ENCODE results near the gene SDHC. TPM values are rescaled to one million over a fixed set of nuclear protein-coding genes. Genes with fewer than 3 reads are reported as not detected.

SDHC gene
- total and polyA plus RNA-seq, 2 donors (not counting 1 experiment from before 2014, with no cell fraction given), result 78.3 to 109 TPM

DNA sequence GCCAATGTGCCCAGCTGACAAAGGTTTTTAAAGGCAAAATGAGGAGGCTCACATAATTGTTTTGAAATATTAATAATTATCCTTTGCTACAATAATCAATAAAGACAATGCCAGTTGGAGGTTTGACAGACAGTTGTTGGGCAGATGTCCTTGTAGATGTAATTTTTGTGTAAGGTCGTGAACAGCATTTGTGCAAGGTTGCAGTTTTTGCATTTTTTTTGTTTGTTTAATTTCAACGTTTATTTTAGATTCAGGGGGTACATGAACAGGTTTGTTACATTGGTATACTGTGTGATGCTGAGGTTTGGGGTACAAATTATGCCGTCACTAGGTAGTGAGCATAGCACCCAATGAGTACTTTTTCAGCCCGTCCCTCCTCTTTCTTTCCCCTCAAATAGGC, 13.7 kb upstream of the SDHC start:
- DNase-seq, result no peak
- Histone ChIP-seq H3K4me1 (ENCODE audit: control insufficient read depth in 2 of 2, insufficient read depth in 2 of 2, low read length in 2 of 2) (peaks cover 19 to 22% of the 10 kb centered on the region in 2 donors), H3K9me3 (ENCODE audit: control extremely low read depth in 1 of 3, control insufficient read depth in 2 of 3, insufficient read depth in 1 of 3, low read length in 2 of 3) (no peaks in the 10 kb centered on the region), H3K36me3 (replicated peaks in 1 of 2; ENCODE audit: control extremely low read depth in 1 of 2, control insufficient read depth in 1 of 2, extremely low read depth in 1 of 2, insufficient read depth in 2 of 2, low read length in 1 of 2) (peaks cover 0 to 7% of the 10 kb centered on the region in 2 experiments), H3K4me3 (ENCODE audit: control extremely low read depth in 1 of 5, extremely low read depth in 1 of 5, insufficient read depth in 1 of 5, low read depth in 2 of 5, low read length in 4 of 5) (no peak overlapping the region), H3K27ac (ENCODE audit: low read length in 2 of 2) (no peak overlapping the region), H3K4me2 (replicated peaks; ENCODE audit: low read depth, low read length, poor library complexity, severe bottlenecking) (no peak overlapping the region), H2AFZ (ENCODE audit: insufficient read depth, low read depth, low read length, poor library complexity, severe bottlenecking) (no peak overlapping the region), H3K79me2 (ENCODE audit: control insufficient read depth, insufficient read depth, low read length) (peaks cover 27% of the 10 kb centered on the region), H3K9ac (ENCODE audit: low read length) (no peak overlapping the region), H3K27me3 (replicated peaks in 1 of 4; ENCODE audit: control extremely low read depth in 1 of 4, control insufficient read depth in 3 of 4, insufficient read depth in 4 of 4, low read length in 3 of 4) (no peaks in the 10 kb centered on the region), H4K20me1 (ENCODE audit: control insufficient read depth, insufficient read depth, low read length, poor library complexity, severe bottlenecking) (peaks cover 24% of the 10 kb centered on the region)
- ATAC-seq (ENCODE audit: low read depth), result no peak
- ChIA-PET POLR2A (no interaction called here), CTCF (no interaction called here)
- Mint-ChIP-seq H3K27me3 (no peaks in the 10 kb centered on the region), H3K4me1 (peaks cover 28% of the 10 kb centered on the region), H3K4me3 (no peak overlapping the region), H3K27ac (no peak overlapping the region), H3K9me3 (ENCODE audit: insufficient read depth) (no peaks in the 10 kb centered on the region)
- TF ChIP-seq CTCF (IDR thresholded peaks at IDR 0.05) (no peak), EZH2 (IDR thresholded peaks at IDR 0.05; ENCODE audit: borderline replicate concordance, insufficient read depth, low read depth, low read length, poor library complexity, severe bottlenecking) (no peak)
- WGBS (ENCODE audit: insufficient coverage), result 84% methylated on average over 2 of the region's 4 CpGs
- intact Hi-C loops (cut with micrococcal nuclease), result no loop called here

GRCh38 chr1:161304927-161305866, 9.0 kb upstream of the SDHC start:
- H3K27ac ChIP-seq (ENCODE audit: low read length in 2 of 2), result peak overlapping the region; percentile 59 to 72
- peak overlapping the region; percentile 90 for H2AFZ ChIP-seq (ENCODE audit: insufficient read depth, low read depth, low read length, poor library complexity, severe bottlenecking)
- WGBS (ENCODE audit: insufficient coverage), result 2% methylated on average over 15 of the region's 17 CpGs
- no peaks in the 10 kb centered on the region for H3K9me3 Mint-ChIP-seq (ENCODE audit: insufficient read depth)
- H3K4me1 Mint-ChIP-seq, result peaks cover 42% of the 10 kb centered on the region
- no peaks in the 10 kb centered on the region for H3K27me3 ChIP-seq (replicated peaks in 1 of 4; ENCODE audit: control extremely low read depth in 1 of 4, control insufficient read depth in 3 of 4, insufficient read depth in 4 of 4, low read length in 3 of 4)
- DNase-seq (peak; percentile 41), ATAC-seq (ENCODE audit: low read depth) (no peak)
- ChIA-PET POLR2A (interaction anchor here (0.5 to 1.4 kb wide), 3 partner anchors 9 to 120 kb away, joined by 4 to 7 read pairs (median 6); partner anchors contain the start of genes SDHC and TOMM40L), CTCF (interaction anchor here (0.7 to 3.4 kb wide), 9 partner anchors 10 to 119 kb away, joined by 3 to 20 read pairs (median 8); partner anchors contain the start of gene TOMM40L)
- no peaks in the 10 kb centered on the region for H3K27me3 Mint-ChIP-seq
- H3K36me3 ChIP-seq (replicated peaks in 1 of 2; ENCODE audit: control extremely low read depth in 1 of 2, control insufficient read depth in 1 of 2, extremely low read depth in 1 of 2, insufficient read depth in 2 of 2, low read length in 1 of 2), result peaks cover 0 to 7% of the 10 kb centered on the region in 2 experiments
- peak overlapping the region; percentile 93 for H3K27ac Mint-ChIP-seq
- peak overlapping the region; percentile 97 for H3K4me2 ChIP-seq (replicated peaks; ENCODE audit: low read depth, low read length, poor library complexity, severe bottlenecking)
- no peak for TF ChIP-seq CTCF (IDR thresholded peaks at IDR 0.05)
- no peak for TF ChIP-seq EZH2 (IDR thresholded peaks at IDR 0.05; ENCODE audit: borderline replicate concordance, insufficient read depth, low read depth, low read length, poor library complexity, severe bottlenecking)
- peak overlapping the region; percentile 66 to 91 (median 80) for H3K4me3 ChIP-seq (ENCODE audit: control extremely low read depth in 1 of 5, extremely low read depth in 1 of 5, insufficient read depth in 1 of 5, low read depth in 2 of 5, low read length in 4 of 5)
- H4K20me1 ChIP-seq (ENCODE audit: control insufficient read depth, insufficient read depth, low read length, poor library complexity, severe bottlenecking), result peaks cover 24% of the 10 kb centered on the region
- peak overlapping the region; percentile 97 for H3K4me3 Mint-ChIP-seq
- no peaks in the 10 kb centered on the region for H3K9me3 ChIP-seq (ENCODE audit: control extremely low read depth in 1 of 3, control insufficient read depth in 2 of 3, insufficient read depth in 1 of 3, low read length in 2 of 3)
- peaks cover 27% of the 10 kb centered on the region for H3K79me2 ChIP-seq (ENCODE audit: control insufficient read depth, insufficient read depth, low read length)
- H3K4me1 ChIP-seq (ENCODE audit: control insufficient read depth in 2 of 2, insufficient read depth in 2 of 2, low read length in 2 of 2), result peaks cover 26% of the 10 kb centered on the region in 2 donors
- intact Hi-C loops (cut with micrococcal nuclease), result loop anchor here (5.0 kb wide), 2 partner anchors 77 to 103 kb away; partner anchors contain the start of gene NDUFS2
- peak overlapping the region; percentile 88 for H3K9ac ChIP-seq (ENCODE audit: low read length)

All from B cell (primary cell).